Stimulated activated CD4-positive, alpha-beta T cell treated with anti-CD3 and anti-CD28 coated beads, Interleukin-2, amount 100 ng/mL, for 4 hours (primary cell): Measurements from ENCODE around the gene CLCN3.
A peak's percentile ranks its signal among the peaks of the same experiment; 100 is the strongest.
"Not testable (repeated sequence)": the region's sequence is repeated elsewhere in the genome, so short reads cannot be mapped to it uniquely, and the experiment has no call there.

Source experiments
- DNase-seq: peaks from one replicate; pipeline ENCODE4 v3.0.0-alpha.2; 2020; ENCODE audit warnings: low read depth

Gene CLCN3

GRCh38 chr4:169619958-169620879 lies at the start of gene CLCN3:
CLCN3 (plus strand) TSS chr4:169620578; CDS start chr4:169635929, 15,351 bp downstream.
- DNase-seq = peak; percentile 74

DNA sequence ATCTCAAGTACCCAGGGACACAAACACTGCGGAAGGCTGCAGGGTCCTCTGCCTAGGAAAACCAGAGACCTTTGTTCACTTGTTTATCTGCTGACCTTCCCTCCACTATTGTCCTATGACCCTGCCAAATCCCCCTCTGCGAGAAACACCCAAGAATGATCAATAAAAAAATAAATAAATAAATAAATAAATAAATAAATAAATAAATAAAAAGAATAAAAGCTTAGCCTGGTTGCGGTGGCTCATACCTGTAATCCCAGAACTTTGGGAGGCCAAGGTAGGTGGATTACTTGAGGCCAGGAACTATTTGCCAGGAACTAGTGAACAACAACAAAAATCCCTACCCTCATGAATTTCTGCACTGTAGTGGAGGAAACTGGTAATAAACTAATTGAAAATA lies 49.4 kb upstream of the CLCN3 start:
- not testable (repeated sequence) for DNase-seq

DNA sequence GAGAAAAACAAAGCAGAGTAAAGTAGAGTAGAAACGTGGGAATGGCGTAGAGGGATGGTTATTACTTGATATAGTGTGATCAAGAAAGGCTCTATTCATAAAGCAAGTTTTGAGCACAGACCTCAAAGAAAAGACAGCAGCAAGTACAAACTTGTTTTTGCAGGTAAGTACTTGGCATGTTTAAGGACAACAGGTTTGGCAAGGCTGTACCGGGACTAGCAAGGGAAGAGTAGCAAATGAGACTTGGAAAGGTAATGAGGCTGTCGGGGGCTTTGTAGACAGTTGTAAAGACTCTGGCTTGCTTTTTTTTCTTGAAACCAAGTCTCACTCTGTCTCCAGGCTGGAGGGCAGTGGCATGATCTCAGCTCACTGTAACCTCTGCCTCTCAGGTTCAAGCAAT lies 48.9 kb upstream of the CLCN3 start:
- DNase-seq = no peak

GRCh38 chr4:169573889-169574288 lies 46.5 kb upstream of the CLCN3 start:
- no peak for DNase-seq

DNA sequence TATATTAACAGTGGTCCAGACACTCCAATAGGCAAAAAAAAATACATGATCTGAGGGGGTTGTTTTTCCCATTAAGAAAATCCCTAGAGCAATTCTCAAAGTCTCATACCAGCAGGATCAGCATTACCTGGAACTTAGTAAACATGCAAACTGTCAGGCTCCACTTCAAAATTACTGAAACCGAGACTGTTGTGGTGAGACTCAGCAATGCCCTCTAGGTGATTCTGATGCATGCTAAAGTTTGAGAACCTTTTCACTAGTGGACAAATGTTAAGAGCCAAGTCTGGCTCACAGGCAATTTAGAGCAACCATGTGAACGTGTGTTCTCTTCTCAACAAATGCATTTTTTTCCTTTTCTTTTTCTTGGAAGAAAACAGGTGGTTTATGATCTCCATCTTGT lies 38.2 kb upstream of the CLCN3 start:
- no peak for DNase-seq

GRCh38 chr4:169582706-169583105 lies 37.7 kb upstream of the CLCN3 start:
- DNase-seq = no peak

GRCh38 chr4:169583563-169583962 lies 36.8 kb upstream of the CLCN3 start:
- DNase-seq = no peak

GRCh38 chr4:169593050-169593560 lies 27.3 kb upstream of the CLCN3 start:
- no peak for DNase-seq

DNA sequence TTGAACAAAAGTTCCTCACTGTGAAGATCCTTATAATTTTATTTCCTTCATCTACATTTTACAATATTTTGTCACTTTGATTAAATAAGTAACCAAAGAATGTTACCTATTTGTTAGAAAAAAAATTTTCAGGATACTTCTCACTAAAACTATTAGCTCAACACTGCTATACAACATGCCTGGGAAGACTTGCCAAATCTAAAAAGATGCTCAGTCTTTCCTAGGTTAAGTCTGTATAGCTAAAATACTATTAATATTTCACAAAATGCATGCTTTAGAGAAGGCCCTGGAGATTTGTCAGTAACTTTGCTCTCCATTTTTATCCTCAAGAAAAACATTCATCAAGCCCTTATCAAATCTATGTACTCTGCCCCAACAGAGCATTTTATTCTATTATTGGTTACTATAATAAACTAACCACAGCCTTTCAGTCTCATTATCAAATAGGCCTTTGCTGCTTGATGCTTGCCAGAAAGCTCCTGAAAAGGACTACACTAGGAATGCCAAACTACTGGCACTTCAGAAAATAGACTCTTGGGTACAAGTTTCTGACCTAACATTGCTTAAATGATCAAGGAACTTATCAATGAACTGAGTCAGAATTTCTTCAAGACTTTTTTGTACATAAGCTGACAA lies 25.7 kb upstream of the CLCN3 start:
- no peak for DNase-seq

GRCh38 chr4:169601016-169601771 lies 19.2 kb upstream of the CLCN3 start:
- DNase-seq = no peak

DNA sequence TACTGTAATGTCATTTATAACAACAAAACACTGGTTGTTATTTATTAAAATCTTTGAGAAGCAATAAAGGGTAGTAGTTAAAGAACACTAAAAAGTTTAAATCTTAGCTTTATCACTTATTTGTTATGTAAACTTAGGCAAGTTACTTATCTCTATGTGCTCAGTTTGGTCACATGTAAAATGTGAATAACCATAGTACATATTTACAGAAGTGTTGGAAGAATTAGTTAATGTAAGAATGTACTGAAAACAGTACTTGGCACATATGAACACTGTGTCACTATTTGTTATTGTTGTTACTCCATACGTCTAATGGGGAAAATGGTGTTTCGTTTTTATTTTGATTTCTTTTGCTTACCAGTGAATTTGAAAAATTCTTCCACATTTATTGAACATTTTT lies 17.1 kb upstream of the CLCN3 start:
- DNase-seq = no peak

GRCh38 chr4:169604131-169604900 lies 16.1 kb upstream of the CLCN3 start:
- no peak for DNase-seq

GRCh38 chr4:169604903-169605331 lies 15.5 kb upstream of the CLCN3 start:
- DNase-seq = no peak

GRCh38 chr4:169611157-169611556 lies 9.2 kb upstream of the CLCN3 start:
- no peak for DNase-seq

GRCh38 chr4:169611991-169612870 lies 8.1 kb upstream of the CLCN3 start, which contains the start of gene NEK1:
NEK1 (minus strand) TSS chr4:169612583; CDS start chr4:169602630, 9,953 bp downstream.
- DNase-seq = peak; percentile 85

- DNase-seq = peak; percentile 52
These were observed 7.2 kb upstream of the CLCN3 start for GRCh38 chr4:169612871-169613859.

GRCh38 chr4:169615467-169616106 lies 4.8 kb upstream of the CLCN3 start:
- no peak for DNase-seq

DNA sequence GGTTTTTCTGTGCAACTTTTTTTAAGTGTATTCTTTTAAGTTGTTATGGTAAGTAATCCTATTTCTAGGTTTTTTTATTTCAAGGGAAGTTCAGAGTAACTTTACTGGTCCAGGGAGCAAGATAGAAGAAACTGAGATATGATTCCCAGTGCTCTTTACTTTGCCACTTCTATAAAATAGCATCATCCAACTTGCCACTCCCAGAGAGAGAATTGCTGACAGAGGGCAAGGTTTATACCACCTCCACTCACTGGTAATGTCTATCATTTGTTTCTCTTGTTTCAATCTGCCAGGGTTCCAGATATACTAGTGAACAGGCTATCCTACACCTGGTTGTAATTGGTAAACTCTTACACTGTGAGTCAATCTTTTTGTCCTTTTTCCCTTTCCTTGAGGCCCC lies 3.5 kb upstream of the CLCN3 start:
- DNase-seq = no peak

DNA sequence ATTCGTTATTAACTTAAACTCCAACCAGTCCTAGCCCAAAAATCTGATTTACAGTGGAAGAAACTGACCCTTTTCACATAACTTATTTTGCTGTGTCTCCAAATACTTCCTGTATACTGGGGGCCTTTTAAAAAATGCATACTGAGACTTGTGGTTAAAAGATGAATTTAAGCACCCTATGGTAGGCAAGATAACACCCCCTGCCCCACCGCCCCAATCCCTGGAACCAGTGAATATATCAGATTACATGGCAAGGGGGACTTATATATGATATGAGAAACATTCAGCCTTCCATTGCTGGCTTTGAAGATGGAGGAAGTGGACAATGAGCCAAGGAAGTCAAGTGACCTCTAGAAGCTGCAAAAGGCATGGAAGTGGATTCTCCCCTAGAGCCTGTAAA lies 3.1 kb upstream of the CLCN3 start:
- no peak for DNase-seq
